ENCODE data around the gene STUM. TPM values are rescaled to one million over a fixed set of nuclear protein-coding genes. Genes with fewer than 3 reads are reported as not detected.

Gene STUM
- total RNA-seq, 2 donors from 2014 or later = 1.3 to 1.6 TPM

DNA sequence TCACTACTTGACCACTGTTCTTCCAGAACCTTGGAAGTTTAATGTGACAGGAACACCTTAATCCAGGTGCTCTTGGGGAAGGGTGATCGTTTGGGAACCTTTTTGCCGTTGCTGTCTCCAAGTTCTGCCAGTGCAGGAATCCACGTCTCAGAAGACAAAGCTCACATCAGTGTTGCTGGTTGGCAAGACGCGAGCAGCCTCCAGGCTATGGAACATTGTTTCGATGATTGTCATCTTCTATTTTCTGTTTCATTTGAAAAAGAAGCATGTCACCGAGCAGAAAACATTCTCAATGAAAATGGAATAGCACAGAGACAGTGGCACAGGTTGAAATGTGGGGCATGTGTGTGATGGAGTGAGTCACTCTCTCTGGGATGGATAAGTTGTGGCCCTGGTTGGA is 11.7 kb downstream of the STUM start:
- no peak for TF ChIP-seq CTCF (IDR thresholded peaks at IDR 0.05)
- no peak for TF ChIP-seq POLR2A (IDR thresholded peaks at IDR 0.05)
- ATAC-seq (no peak), DNase-seq (no peak)
- Histone ChIP-seq H3K4me1 (no peaks in the 10 kb centered on the region), H3K9me3 (no peaks in the 10 kb centered on the region), H3K27ac (no peak overlapping the region), H3K36me3 (replicated peaks in 1 of 2; ENCODE audit: insufficient read depth in 1 of 2, low read depth in 2 of 2) (no peaks in the 10 kb centered on the region), H3K27me3 (no peaks in the 10 kb centered on the region), H3K4me3 (no peak overlapping the region)
- 84 to 85% methylated on average over 7 of the region's 7 CpGs for WGBS, 2 donors
- intact Hi-C loops (cut with DNase I) = no loop called here

DNA sequence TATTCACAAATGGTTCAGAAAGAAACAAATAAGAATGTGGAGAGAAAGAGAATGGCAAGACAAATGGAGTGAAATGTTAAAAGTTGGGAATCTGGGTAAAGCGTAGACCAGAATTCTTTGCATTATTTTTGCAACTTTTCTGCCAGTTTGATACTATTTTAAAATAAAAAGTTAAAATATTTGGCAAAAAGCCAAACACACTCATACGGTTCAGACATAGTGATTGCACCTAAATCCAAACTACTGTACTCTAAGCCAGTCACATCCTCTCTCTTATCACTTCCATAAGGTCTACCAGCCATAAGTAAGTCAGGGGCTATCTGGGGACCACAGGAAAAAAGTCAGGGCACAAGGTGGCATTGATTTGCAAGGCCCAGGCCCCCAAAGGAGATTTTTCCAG is 14.4 kb downstream of the STUM start:
- H3K36me3 ChIP-seq (replicated peaks in 1 of 2; ENCODE audit: insufficient read depth in 1 of 2, low read depth in 2 of 2) = no peaks in the 10 kb centered on the region
- H3K27ac ChIP-seq = no peak overlapping the region
- intact Hi-C loops (cut with DNase I) = no loop called here
- no peak overlapping the region for H3K4me3 ChIP-seq
- DNase-seq (no peak), ATAC-seq (no peak)
- no peaks in the 10 kb centered on the region for H3K9me3 ChIP-seq
- H3K4me1 ChIP-seq = no peaks in the 10 kb centered on the region
- no peaks in the 10 kb centered on the region for H3K27me3 ChIP-seq
- 55 to 57% methylated on average over 2 of the region's 2 CpGs for WGBS, 2 donors
- TF ChIP-seq CTCF (IDR thresholded peaks at IDR 0.05) (no peak), POLR2A (IDR thresholded peaks at IDR 0.05) (no peak)

DNA sequence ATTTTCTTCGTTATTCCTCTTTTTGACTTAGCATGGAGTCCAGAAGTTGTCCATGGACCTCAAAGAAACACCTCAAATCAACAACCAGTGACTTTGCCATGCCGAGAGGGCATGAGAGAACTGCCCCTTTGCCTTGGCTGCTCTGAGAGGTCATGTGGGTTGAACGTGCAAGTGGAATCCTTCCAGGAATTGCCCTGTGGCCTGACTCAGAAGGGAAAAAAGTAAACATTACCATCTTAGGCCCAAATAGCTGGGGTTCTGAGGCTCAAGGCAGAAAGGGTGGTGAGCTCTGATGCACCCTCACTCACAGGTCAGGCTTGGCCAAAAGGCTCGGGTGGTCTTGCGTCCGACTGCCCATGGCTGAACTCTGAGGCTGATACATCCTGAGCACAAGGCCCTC is 15.1 kb downstream of the STUM start:
- H3K27ac ChIP-seq = no peak overlapping the region
- intact Hi-C loops (cut with DNase I) = no loop called here
- TF ChIP-seq CTCF (IDR thresholded peaks at IDR 0.05) (no peak), POLR2A (IDR thresholded peaks at IDR 0.05) (no peak)
- no peaks in the 10 kb centered on the region for H3K4me1 ChIP-seq
- no peaks in the 10 kb centered on the region for H3K36me3 ChIP-seq (replicated peaks in 1 of 2; ENCODE audit: insufficient read depth in 1 of 2, low read depth in 2 of 2)
- WGBS, 2 donors = 50 to 81% methylated on average over 3 to 6 of the region's 6 CpGs
- no peaks in the 10 kb centered on the region for H3K27me3 ChIP-seq
- no peak overlapping the region for H3K4me3 ChIP-seq
- no peaks in the 10 kb centered on the region for H3K9me3 ChIP-seq
- ATAC-seq (no peak), DNase-seq (peak in 1 of 4 donors; percentile 60)

DNA sequence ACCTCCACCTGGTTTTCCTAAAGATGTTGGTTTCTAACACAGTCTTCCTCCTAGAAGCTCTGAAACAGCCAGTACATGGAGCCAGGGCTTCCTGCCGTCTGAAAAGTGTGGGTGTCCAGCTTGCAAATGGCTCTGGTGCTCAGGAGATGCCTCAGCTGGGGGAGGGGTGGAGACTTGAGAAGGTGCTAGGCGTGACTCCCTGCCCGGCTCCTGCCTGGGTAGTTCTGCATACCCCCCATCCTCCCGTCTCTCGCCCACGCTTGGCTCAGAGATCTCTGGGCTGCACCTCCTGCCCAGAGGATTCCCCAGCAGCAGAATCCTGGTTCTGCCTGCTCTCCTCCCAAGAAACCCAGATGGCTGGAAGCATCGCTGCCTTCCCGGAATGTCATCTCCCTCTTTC is 16.9 kb downstream of the STUM start:
- intact Hi-C loops (cut with DNase I) = no loop called here
- Histone ChIP-seq H3K4me3 (no peak overlapping the region), H3K9me3 (no peaks in the 10 kb centered on the region), H3K36me3 (replicated peaks in 1 of 2; ENCODE audit: insufficient read depth in 1 of 2, low read depth in 2 of 2) (no peaks in the 10 kb centered on the region), H3K27me3 (no peaks in the 10 kb centered on the region), H3K4me1 (no peaks in the 10 kb centered on the region), H3K27ac (no peak overlapping the region)
- no peak for TF ChIP-seq POLR2A (IDR thresholded peaks at IDR 0.05)
- TF ChIP-seq CTCF (IDR thresholded peaks at IDR 0.05) = no peak
- ATAC-seq = no peak
- no peak for DNase-seq
- 91 to 93% methylated on average over 8 of the region's 8 CpGs for WGBS, 2 donors

DNA sequence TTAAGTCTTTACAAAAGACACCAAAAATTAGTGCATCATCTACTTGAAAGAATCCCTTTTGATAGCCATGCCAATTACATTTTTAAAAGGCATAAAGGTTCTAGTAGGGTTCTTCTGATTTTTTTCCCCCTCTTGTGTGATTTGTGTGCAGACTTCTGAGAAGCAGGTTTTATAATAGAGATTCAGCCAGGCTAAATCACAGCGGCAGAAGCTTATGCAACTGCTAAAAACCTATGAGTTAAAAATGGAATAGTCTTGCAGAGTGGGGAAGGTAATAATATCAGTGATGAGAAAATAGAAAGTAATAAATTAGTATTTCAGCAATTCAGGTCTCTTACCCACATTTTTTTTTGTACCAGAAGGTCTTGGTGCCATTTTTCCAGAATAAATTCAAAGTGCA is 17.7 kb downstream of the STUM start:
- Histone ChIP-seq H3K4me3 (no peak overlapping the region), H3K36me3 (replicated peaks in 1 of 2; ENCODE audit: insufficient read depth in 1 of 2, low read depth in 2 of 2) (no peaks in the 10 kb centered on the region), H3K4me1 (no peaks in the 10 kb centered on the region), H3K27me3 (no peaks in the 10 kb centered on the region), H3K9me3 (no peaks in the 10 kb centered on the region), H3K27ac (no peak overlapping the region)
- DNase-seq (no peak), ATAC-seq (no peak)
- intact Hi-C loops (cut with DNase I) = no loop called here
- WGBS, 2 donors = 97 to 100% methylated on average over 1 of the region's 1 CpG
- no peak for TF ChIP-seq CTCF (IDR thresholded peaks at IDR 0.05)
- no peak for TF ChIP-seq POLR2A (IDR thresholded peaks at IDR 0.05)
